HL-60/S4 treated with phorbol 12-myristate 13-acetate at 8.2 ng/mL for 4 days and 3 days (cell line): ENCODE data around the gene LENG8.
"Not testable (repeated sequence)": the region's sequence is repeated elsewhere in the genome, so short reads cannot be mapped to it uniquely, and the experiment has no call there.

Experiments
- in situ Hi-C: fragments of 300-500 bp; cut with MboI; formaldehyde crosslinking; loops from 2 replicates; pipeline ENCODE4 v1.15.0; 2022; ENCODE audit warnings: low sequenced_read_pairs

Gene LENG8

GRCh38 chr19:54478677-54479266, 29.8 kb downstream of the LENG8 start:
- in situ Hi-C loops: loop anchor here (25.0 kb wide), 2 partner anchors 184 to 434 kb away; partner anchors contain the start of genes LILRB4 and NCR1

GRCh38 chr19:54480051-54480450, 31.1 kb downstream of the LENG8 start:
- in situ Hi-C loops: loop anchor here (25.0 kb wide), 2 partner anchors 182 to 432 kb away; partner anchors contain the start of genes LILRB4 and NCR1

- in situ Hi-C loops: loop anchor here (25.0 kb wide), 2 partner anchors 181 to 431 kb away; partner anchors contain the start of genes LILRB4 and NCR1
Measured at GRCh38 chr19:54481326-54481930, 32.4 kb downstream of the LENG8 start.

- in situ Hi-C loops: loop anchor here (25.0 kb wide), 2 partner anchors 179 to 429 kb away; partner anchors contain the start of genes LILRB4 and NCR1
Measured at GRCh38 chr19:54482889-54483288, 33.9 kb downstream of the LENG8 start.

- in situ Hi-C loops: loop anchor here (25.0 kb wide), 2 partner anchors 178 to 428 kb away; partner anchors contain the start of genes LILRB4 and NCR1
Measured at GRCh38 chr19:54484451-54484850, 35.5 kb downstream of the LENG8 start.

- in situ Hi-C loops: loop anchor here (25.0 kb wide), 2 partner anchors 176 to 426 kb away; partner anchors contain the start of genes LILRB4 and NCR1
Measured at GRCh38 chr19:54485851-54486250, 36.9 kb downstream of the LENG8 start.

- in situ Hi-C loops: loop anchor here (25.0 kb wide), 2 partner anchors 173 to 423 kb away; partner anchors contain the start of genes LILRB4 and NCR1
Measured at GRCh38 chr19:54489341-54489740, 40.3 kb downstream of the LENG8 start.

- in situ Hi-C loops: loop anchor here (25.0 kb wide), 2 partner anchors 173 to 423 kb away; partner anchors contain the start of genes LILRB4 and NCR1
Measured at GRCh38 chr19:54489766-54490165, 40.8 kb downstream of the LENG8 start.

- in situ Hi-C loops: loop anchor here (25.0 kb wide), 2 partner anchors 170 to 420 kb away; partner anchors contain the start of genes LILRB4 and NCR1
Measured at GRCh38 chr19:54492568-54492967, 43.6 kb downstream of the LENG8 start.

GRCh38 chr19:54493056-54493455, 44.1 kb downstream of the LENG8 start:
- in situ Hi-C loops: loop anchor here (25.0 kb wide), 2 partner anchors 169 to 419 kb away; partner anchors contain the start of genes LILRB4 and NCR1

- in situ Hi-C loops: loop anchor here (25.0 kb wide), 2 partner anchors 168 to 418 kb away; partner anchors contain the start of genes LILRB4 and NCR1
Measured at GRCh38 chr19:54493967-54494585, 45.1 kb downstream of the LENG8 start.

- in situ Hi-C loops: loop anchor here (25.0 kb wide), 2 partner anchors 167 to 417 kb away; partner anchors contain the start of genes LILRB4 and NCR1
Measured at GRCh38 chr19:54495284-54495683, 46.3 kb downstream of the LENG8 start.

GRCh38 chr19:54497747-54498450, 48.9 kb downstream of the LENG8 start:
- in situ Hi-C loops: loop anchor here (25.0 kb wide), 2 partner anchors 164 to 414 kb away; partner anchors contain the start of genes LILRB4 and NCR1

GRCh38 chr19:54498451-54498772, 49.4 kb downstream of the LENG8 start:
- in situ Hi-C loops: loop anchor here (25.0 kb wide), 2 partner anchors 164 to 414 kb away; partner anchors contain the start of genes LILRB4 and NCR1

GRCh38 chr19:54502518-54503048, 53.6 kb downstream of the LENG8 start, which contains the start of gene LAIR2:
Gene LAIR2 (plus strand): TSS chr19:54502831. CDS start chr19:54502919, 88 bp downstream.
- in situ Hi-C loops: no loop called here

GRCh38 chr19:54505542-54505941, 56.5 kb downstream of the LENG8 start:
- in situ Hi-C loops: not testable (repeated sequence)

GRCh38 chr19:54506079-54506478, 57.1 kb downstream of the LENG8 start:
- in situ Hi-C loops: no loop called here

GRCh38 chr19:54507038-54507717, 58.2 kb downstream of the LENG8 start:
- in situ Hi-C loops: not testable (repeated sequence)

GRCh38 chr19:54507824-54508223, 58.8 kb downstream of the LENG8 start:
- in situ Hi-C loops: no loop called here
